Activated B cell treated with CpG ODN at 0.5 μM for 24 hours (primary cell): Measurements from ENCODE around the gene LYZ. TPM values are rescaled to one million over a fixed set of nuclear protein-coding genes. Genes with fewer than 3 reads are reported as not detected.
A peak's percentile ranks its signal among the peaks of the same experiment; 100 is the strongest.

Experiments used
- ATAC-seq: fragments of 200-7000 bp; cut with Tn5 transposase; one replicate; pipeline ENCODE4 v1.10.0; 2021; ENCODE audit warnings: low read depth, mild to moderate bottlenecking, moderate library complexity
- CTCF ChIA-PET: fragments of 350-600 bp; sonication (Branson Sonifier 250); formaldehyde crosslinking; loops from one replicate; lab custom pipeline; 2021; ENCODE audit warnings: antibody characterized with exemption; lab: Charles Lee
- POLR2A ChIA-PET: fragments of 350-600 bp; sonication (Branson Sonifier 250); formaldehyde crosslinking; loops from one replicate; lab custom pipeline; 2021; ENCODE audit warnings: antibody characterized with exemption; lab: Charles Lee
- DNase-seq: peaks from one replicate; pipeline ENCODE4 v3.0.0; 2022
- H3K27ac Mint-ChIP-seq: one replicate; pipeline ENCODE4 v1.8.0; 2020; ENCODE audit warnings: mixed read lengths
- H3K27me3 Mint-ChIP-seq: one replicate; pipeline ENCODE4 v1.8.0; 2021; ENCODE audit warnings: mixed read lengths
- H3K36me3 Mint-ChIP-seq: one replicate; pipeline ENCODE4 v1.8.0; 2021; ENCODE audit warnings: low read depth, mixed read lengths
- H3K4me1 Mint-ChIP-seq: one replicate; pipeline ENCODE4 v1.8.0; 2021; ENCODE audit warnings: mixed read lengths
- H3K4me3 Mint-ChIP-seq: one replicate; pipeline ENCODE4 v1.8.0; 2020; ENCODE audit warnings: mild to moderate bottlenecking, mixed read lengths
- H3K9me3 Mint-ChIP-seq: one replicate; pipeline ENCODE4 v1.8.0; 2020; ENCODE audit warnings: mixed read lengths
- CTCF ChIP-seq: fragments of 200-600 bp; IDR thresholded peaks from one replicate; pipeline ENCODE4 v1.8.0; 2022; ENCODE audit warnings: antibody characterized with exemption, mild to moderate bottlenecking
- intact Hi-C: fragments of 100-400 bp; cut with micrococcal nuclease; formaldehyde crosslinking; loops from one replicate; pipeline ENCODE4 v1.15.1; 2024
- total RNA-seq: library from RNA; stranded (reverse); gene quantifications from 2 replicates; pipeline ENCODE4 v1.2.3, GENCODE V29; 2022

Gene LYZ
- total RNA-seq, 1 donor from 2014 or later = 4.0 TPM

- POLR2A ChIA-PET = interaction anchor here (0.6 to 1.9 kb wide), 7 partner anchors 8 to 409 kb away, joined by 3 to 9 read pairs (median 4); partner anchors contain the start of genes CCT2 and FRS2
- H3K36me3 Mint-ChIP-seq = no peaks in the 10 kb centered on the region
Measured at GRCh38 chr12:69330475-69331473, 17.4 kb upstream of the LYZ start.

GRCh38 chr12:69331519-69331908 is 16.7 kb upstream of the LYZ start:
- peaks cover 26% of the 10 kb centered on the region for H3K4me1 Mint-ChIP-seq
- ATAC-seq (no peak), DNase-seq (no peak)
- no peaks in the 10 kb centered on the region for H3K9me3 Mint-ChIP-seq
- ChIA-PET CTCF (interaction anchor here (1.8 to 2.7 kb wide), 2 partner anchors 26 to 40 kb away, joined by 7 to 10 read pairs; no protein-coding TSS in a partner anchor), POLR2A (interaction anchor here (1.1 to 1.9 kb wide), 2 partner anchors 11 to 254 kb away, joined by 4 to 9 read pairs; partner anchors contain the start of gene CCT2)
- intact Hi-C loops = loop anchor here (2.0 kb wide), 2 partner anchors 25 to 93 kb away; partner anchors contain the start of gene CPSF6
- TF ChIP-seq CTCF = no peak
- no peaks in the 10 kb centered on the region for H3K36me3 Mint-ChIP-seq
- no peaks in the 10 kb centered on the region for H3K27me3 Mint-ChIP-seq
- H3K4me3 Mint-ChIP-seq = peak overlapping the region; percentile 86
- peak overlapping the region; percentile 92 for H3K27ac Mint-ChIP-seq

More at GRCh38 chr12:69330475-69331473, 17.4 kb upstream of the LYZ start:
- Mint-ChIP-seq H3K27ac (peak overlapping the region; percentile 92), H3K4me1 (peaks cover 26% of the 10 kb centered on the region), H3K9me3 (no peaks in the 10 kb centered on the region), H3K4me3 (peak overlapping the region; percentile 86), H3K27me3 (no peaks in the 10 kb centered on the region)
- ATAC-seq (peak; percentile 85), DNase-seq (peak; percentile 33)
- no peak for TF ChIP-seq CTCF
- CTCF ChIA-PET = interaction anchor here (1.8 to 2.7 kb wide), 2 partner anchors 27 to 40 kb away, joined by 7 to 10 read pairs; no protein-coding TSS in a partner anchor
- intact Hi-C loops = loop anchor here (2.0 kb wide), 2 partner anchors 26 to 92 kb away; partner anchors contain the start of gene CPSF6

- ChIA-PET CTCF (interaction anchor here (1.3 to 2.7 kb wide), 2 partner anchors 26 to 41 kb away, joined by 3 to 10 read pairs; no protein-coding TSS in a partner anchor), POLR2A (interaction anchor here (1.1 kb wide), 1 partner anchor 10 kb away, joined by 4 read pairs; no protein-coding TSS in a partner anchor)
- no peak for TF ChIP-seq CTCF
- no peaks in the 10 kb centered on the region for H3K36me3 Mint-ChIP-seq
- intact Hi-C loops = loop anchor here (2.0 kb wide), 2 partner anchors 25 to 93 kb away; partner anchors contain the start of gene CPSF6
- no peak overlapping the region for H3K4me3 Mint-ChIP-seq
- no peaks in the 10 kb centered on the region for H3K27me3 Mint-ChIP-seq
- DNase-seq = no peak
- ATAC-seq = no peak
- peaks cover 32% of the 10 kb centered on the region for H3K4me1 Mint-ChIP-seq
- H3K27ac Mint-ChIP-seq = no peak overlapping the region
- H3K9me3 Mint-ChIP-seq = no peaks in the 10 kb centered on the region
Measured at GRCh38 chr12:69331909-69332684, 16.1 kb upstream of the LYZ start.

- Mint-ChIP-seq H3K27ac (no peak overlapping the region), H3K4me1 (peaks cover 38% of the 10 kb centered on the region), H3K27me3 (no peaks in the 10 kb centered on the region), H3K36me3 (no peaks in the 10 kb centered on the region), H3K9me3 (no peaks in the 10 kb centered on the region), H3K4me3 (no peak overlapping the region)
- POLR2A ChIA-PET = interaction anchor here (1.1 kb wide), 1 partner anchor 10 kb away, joined by 4 read pairs; no protein-coding TSS in a partner anchor
- TF ChIP-seq CTCF = no peak
- intact Hi-C loops = no loop called here
- no peak for DNase-seq
- CTCF ChIA-PET = interaction anchor here (1.3 to 2.7 kb wide), 2 partner anchors 25 to 42 kb away, joined by 3 to 10 read pairs; no protein-coding TSS in a partner anchor
- ATAC-seq = no peak
Measured at GRCh38 chr12:69332815-69333358, 15.3 kb upstream of the LYZ start.
